HL-60/S4 treated with retinoic acid at 250 ng/mL for 4 days and 3 days (cell line): ENCODE data around the gene RRP9.
"Not testable (repeated sequence)": the region's sequence is repeated elsewhere in the genome, so short reads cannot be mapped to it uniquely, and the experiment has no call there.

Source experiments
- in situ Hi-C: fragments of 300-500 bp; cut with MboI; formaldehyde crosslinking; loops from 2 replicates; pipeline ENCODE4 v1.7.0; 2022; ENCODE audit warnings: low sequenced_read_pairs

Gene RRP9

DNA sequence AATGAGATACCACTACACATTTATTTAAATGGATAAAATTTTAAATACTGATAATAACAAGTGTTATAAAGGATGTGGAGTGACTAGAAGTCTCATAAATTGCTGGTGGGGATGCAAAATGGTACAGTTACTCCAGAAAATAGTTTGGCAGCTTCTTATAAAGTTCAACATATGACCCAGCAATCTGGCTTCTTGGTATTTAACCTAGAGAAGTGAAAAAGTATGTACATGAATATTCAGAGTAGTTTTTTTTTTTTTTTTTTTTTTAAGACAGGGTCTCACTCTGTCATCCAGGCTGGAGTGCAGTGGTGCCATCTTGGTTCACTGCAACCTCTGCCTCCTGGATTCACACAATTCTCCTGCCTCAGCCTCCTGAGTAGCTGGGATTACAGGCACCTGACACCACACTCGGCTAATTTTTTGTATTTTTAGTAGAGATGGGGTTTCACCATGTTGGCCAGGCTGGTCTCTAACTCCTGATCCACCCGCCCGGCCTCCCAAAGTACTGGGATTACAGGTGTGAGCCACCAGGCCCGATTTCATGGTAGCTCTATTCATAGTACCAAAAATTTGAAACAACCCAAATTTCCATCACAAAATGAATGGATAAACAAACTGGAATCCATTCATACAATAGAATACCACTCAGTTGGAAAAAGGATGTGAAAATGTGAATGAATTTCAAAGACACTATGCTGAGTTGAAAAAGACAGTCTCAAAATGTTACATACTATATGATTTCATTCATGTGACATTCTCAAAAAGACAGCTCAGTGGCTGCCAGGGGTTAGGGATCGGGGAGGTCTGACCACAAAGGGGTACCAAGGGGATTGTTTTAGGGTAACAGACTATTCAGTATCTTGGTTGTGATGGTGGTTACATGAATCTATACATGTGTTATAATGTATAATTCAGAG, 14.4 kb downstream of the RRP9 start:
- in situ Hi-C loops = no loop called here

DNA sequence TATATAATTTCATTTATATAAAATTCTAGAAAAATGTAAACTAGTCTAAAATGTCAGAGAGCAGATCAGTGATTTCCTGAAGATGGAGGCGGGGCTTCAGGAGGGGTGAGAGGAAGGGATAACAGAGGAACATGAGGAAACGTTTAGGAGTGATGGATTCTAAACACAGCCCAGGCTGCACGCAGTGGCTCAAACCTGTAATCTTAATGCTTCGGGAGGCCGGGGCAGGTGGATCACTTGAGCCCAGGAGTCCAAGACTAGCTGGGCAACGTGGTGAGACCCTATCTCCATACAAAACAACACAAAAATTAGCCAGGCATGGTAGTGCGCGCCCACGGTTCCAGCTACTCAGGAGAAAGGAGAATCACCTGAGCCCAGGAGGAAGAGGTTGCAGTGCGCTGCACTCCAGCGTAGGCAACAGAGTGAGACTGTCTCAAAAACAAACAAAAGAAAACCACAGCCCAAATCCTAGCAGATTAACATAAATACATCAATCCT, 20.6 kb downstream of the RRP9 start:
- in situ Hi-C loops = no loop called here

DNA sequence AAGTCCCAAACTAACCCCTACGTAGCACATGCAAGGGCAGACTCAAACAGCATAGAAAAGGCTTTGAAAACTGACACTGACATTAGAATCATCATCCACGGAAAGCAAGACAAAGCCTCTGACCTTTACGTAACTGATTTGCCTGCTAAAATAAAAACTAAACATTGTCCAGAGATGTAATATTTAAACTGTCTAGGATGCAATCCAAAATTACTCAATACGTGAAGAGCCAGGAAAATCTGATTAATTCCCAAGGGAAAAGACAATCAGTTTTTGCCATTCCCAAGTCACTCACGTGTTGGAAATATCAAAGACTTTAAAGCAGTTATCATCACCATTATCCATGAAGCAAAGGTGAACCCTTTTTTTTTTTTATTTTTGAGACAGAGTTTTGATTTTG, 25.3 kb downstream of the RRP9 start:
- in situ Hi-C loops = no loop called here

- in situ Hi-C loops = no loop called here
Observed at GRCh38 chr3:51908026-51908425, 33.7 kb downstream of the RRP9 start.

- in situ Hi-C loops = no loop called here
Observed at GRCh38 chr3:51904034-51904823, 37.5 kb downstream of the RRP9 start.

- in situ Hi-C loops = not testable (repeated sequence)
Observed at GRCh38 chr3:51902361-51902760, 39.3 kb downstream of the RRP9 start.

GRCh38 chr3:51900043-51900442, 41.7 kb downstream of the RRP9 start:
- in situ Hi-C loops = not testable (repeated sequence)

- in situ Hi-C loops = no loop called here
Observed at GRCh38 chr3:51897391-51897790, 44.3 kb downstream of the RRP9 start.

DNA sequence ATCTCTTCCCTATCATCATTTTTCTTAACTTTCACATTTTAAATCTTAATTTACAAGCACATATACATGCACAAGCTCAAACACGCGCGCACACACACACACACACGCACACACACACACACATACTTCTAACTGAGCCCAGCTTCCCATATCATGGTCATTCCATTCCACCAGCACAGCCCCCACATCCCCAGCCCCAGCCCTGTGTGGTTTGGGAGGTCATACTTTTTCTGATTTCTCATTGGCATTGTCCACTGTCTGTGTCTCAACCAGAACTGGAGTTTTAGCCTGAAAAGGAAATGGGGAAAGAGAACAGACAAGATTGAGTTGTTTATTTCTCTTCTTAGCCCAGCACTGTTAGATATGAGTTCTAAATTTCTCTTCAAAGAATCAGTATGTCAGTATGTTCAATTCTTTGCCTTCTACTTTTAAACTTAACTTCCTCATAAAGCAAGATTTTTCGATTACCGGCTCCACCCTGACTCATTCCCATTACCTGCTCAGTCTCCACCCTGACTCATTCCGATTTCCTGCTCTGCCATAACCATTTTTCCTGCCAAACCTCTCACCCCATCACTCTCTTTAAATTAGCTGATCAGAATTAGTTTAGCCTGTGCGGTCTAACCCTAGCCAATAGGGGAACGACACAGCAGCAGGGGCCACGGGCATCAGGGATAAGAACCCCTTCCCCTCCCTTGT, 44.9 kb downstream of the RRP9 start:
- in situ Hi-C loops = no loop called here

- in situ Hi-C loops = no loop called here
Observed at GRCh38 chr3:51894939-51895338, 46.8 kb downstream of the RRP9 start.

DNA sequence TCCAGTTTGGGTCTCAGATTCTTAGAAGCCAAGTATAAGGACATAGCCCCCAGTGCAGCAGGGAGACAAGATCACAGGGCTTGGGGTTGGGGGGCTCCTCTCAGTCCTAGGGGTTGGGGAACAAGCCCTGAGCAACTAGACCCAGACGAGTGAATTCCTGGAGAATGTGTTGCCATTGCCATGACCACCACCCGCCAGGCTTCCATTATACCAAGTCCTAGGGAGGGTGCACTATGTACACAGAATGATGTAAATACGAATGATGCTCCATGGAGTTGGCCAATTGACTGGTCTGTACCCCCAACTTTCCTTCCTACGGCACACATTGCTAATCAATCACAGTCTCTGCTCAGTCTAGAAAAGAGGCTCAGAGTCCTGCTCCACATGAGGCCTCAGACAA, 47.3 kb downstream of the RRP9 start:
- in situ Hi-C loops = no loop called here

DNA sequence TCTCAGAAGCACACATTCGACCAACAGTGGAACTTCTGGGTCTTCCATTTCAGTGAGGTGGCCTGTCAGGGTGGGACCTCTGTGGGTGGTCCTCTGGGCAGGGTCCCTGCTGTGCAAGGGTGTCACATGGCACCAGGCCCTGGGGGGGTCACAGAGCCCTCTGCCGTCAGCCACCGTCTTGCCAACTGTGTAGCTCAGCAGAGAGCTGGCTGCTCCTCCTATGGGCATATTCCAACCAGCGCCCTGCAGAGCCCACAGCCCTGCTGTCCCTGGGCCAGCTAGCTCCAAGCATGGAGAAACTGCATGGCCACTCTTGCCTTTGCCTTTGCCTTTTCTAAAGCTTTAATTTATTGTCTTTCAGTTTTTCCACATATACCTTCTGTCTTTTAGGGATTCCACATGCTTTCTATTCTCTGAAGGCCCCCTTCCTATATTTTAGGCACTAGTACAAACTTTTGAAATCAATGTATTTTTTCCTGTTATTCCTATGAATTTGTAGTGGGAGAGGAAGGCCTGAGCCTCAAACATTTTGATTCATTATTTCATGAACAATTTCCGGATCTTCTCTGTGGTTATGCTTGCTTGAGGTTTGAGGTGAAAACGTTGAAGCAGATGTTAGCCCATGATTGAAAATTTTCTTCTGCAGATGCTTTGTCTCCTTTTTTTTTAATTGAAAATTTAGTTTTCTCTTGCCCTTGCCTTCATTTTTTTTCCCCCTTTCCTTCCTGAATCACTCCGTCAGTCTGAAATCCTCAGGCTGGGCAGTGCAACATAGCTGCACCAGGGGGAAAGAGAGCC, 50.3 kb downstream of the RRP9 start:
- in situ Hi-C loops = no loop called here

GRCh38 chr3:51888463-51889105, 53.1 kb downstream of the RRP9 start:
- in situ Hi-C loops = no loop called here

- in situ Hi-C loops = no loop called here
Observed at GRCh38 chr3:51887620-51888019, 54.1 kb downstream of the RRP9 start.

DNA sequence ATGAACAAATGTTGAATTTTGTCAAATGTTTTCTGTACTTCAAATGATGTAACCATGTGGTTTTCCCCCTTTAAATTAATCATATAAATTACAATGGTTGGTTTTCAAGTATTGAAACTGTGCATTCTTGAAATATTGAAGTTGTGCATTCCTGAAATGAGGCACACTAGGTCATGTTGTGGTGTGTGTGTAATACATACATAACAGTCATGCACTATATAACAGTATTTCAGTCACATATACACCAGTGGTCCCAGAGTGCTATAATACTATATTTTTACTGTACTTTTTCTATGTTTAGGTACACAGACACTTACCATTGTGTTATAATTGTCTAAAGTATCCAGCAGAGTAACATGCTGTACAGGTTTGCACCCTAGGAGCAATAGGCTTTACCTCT, 55.3 kb downstream of the RRP9 start:
- in situ Hi-C loops = no loop called here
